LNCaP clone FGC (cell line): ENCODE data around the gene LARGE2.

ENCODE experiments used
- DNase-seq: peaks from one replicate; pipeline ENCODE4 v3.0.0-alpha.2; 2011; ENCODE audit warnings: low read depth
- H3K4me3 ChIP-seq: 2 replicates; pipeline ENCODE4 v1.5.1; 2011; ENCODE audit warnings: mild to moderate bottlenecking, low read depth, low read length, control low read depth
- TF ChIP-seq, protein P1 (sequence below): IDR thresholded peaks from 2 replicates; pipeline ENCODE4 v1.5.1; 2012; ENCODE audit warnings: mild to moderate bottlenecking; ENCODE audit not compliant: control insufficient read depth, insufficient read depth; ENCODE audit errors: extremely low read depth

LARGE2 gene

GRCh38 chr11:45921561-45922424 is 663 bp upstream of the LARGE2 start:
- peak; percentile 76 for DNase-seq
- TF ChIP-seq, protein P1, sequence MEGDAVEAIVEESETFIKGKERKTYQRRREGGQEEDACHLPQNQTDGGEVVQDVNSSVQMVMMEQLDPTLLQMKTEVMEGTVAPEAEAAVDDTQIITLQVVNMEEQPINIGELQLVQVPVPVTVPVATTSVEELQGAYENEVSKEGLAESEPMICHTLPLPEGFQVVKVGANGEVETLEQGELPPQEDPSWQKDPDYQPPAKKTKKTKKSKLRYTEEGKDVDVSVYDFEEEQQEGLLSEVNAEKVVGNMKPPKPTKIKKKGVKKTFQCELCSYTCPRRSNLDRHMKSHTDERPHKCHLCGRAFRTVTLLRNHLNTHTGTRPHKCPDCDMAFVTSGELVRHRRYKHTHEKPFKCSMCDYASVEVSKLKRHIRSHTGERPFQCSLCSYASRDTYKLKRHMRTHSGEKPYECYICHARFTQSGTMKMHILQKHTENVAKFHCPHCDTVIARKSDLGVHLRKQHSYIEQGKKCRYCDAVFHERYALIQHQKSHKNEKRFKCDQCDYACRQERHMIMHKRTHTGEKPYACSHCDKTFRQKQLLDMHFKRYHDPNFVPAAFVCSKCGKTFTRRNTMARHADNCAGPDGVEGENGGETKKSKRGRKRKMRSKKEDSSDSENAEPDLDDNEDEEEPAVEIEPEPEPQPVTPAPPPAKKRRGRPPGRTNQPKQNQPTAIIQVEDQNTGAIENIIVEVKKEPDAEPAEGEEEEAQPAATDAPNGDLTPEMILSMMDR = no peak
- H3K4me3 ChIP-seq = peak overlapping the region; percentile 52

DNA sequence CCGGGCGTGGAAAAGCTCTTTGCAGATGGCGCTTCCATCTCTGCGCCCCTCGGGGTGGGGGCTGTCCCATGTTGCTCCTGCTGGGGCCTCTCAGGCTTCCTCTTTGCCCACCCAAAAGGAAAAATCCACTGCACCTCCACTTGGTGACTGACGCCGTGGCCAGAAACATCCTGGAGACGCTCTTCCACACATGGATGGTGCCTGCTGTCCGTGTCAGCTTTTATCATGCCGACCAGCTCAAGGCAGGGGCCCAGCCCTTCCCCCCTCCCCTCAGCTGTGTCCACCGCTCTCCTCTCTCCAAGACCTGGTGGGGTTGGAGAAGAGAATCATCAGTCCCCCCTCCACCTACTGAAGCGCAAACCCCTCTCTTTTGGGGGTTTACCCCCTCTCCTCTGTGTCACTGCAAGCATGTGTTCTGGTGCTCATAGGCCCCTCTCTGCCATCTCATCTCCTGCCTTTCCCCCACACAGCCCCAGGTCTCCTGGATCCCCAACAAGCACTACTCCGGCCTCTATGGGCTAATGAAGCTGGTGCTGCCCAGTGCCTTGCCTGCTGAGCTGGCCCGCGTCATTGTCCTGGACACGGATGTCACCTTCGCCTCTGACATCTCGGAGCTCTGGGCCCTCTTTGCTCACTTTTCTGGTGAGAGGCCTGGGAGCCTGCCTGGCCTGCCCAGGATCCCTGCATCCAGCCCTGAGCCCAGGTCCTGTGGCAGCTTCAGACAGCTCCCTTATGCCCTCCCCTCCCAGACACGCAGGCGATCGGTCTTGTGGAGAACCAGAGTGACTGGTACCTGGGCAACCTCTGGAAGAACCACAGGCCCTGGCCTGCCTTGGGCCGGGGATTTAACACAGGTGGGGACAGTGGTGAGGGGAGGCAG is 1.8 kb downstream of the LARGE2 start:
- no peak overlapping the region for H3K4me3 ChIP-seq

GRCh38 chr11:45924927-45925326 is 2.5 kb downstream of the LARGE2 start:
- DNase-seq = no peak
- TF ChIP-seq, protein P1 = no peak
- H3K4me3 ChIP-seq = no peak overlapping the region

More for the DNA sequence above, 1.8 kb downstream of the LARGE2 start:
- DNase-seq = no peak
- TF ChIP-seq, protein P1 = no peak

DNA sequence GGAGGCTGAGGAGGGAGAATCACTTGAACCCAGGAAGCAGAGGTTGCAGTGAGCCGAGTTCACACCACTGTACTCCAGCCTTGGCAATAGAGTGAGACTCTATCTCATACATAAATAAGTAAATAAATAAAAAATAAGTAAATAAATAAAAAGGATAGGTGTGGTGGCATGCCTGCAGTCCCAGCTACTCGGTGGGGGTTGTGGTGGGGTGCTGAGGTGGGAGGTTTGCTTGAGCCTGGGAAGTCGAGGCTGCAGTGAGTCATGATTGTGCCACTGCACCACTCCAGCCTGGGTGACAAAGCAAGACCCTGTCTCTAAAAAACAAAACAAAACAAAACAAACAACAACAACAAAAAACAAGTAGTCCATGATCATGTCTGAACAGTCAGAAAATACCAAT is 3.1 kb downstream of the LARGE2 start:
- TF ChIP-seq, protein P1 = no peak
- no peak for DNase-seq
- H3K4me3 ChIP-seq = no peak overlapping the region

GRCh38 chr11:45926001-45926401 is 3.5 kb downstream of the LARGE2 start:
- TF ChIP-seq, protein P1 = no peak
- no peak overlapping the region for H3K4me3 ChIP-seq
- no peak for DNase-seq

- DNase-seq = no peak
- no peak overlapping the region for H3K4me3 ChIP-seq
- TF ChIP-seq, protein P1 = no peak
Observed at GRCh38 chr11:45926536-45927331, 4.3 kb downstream of the LARGE2 start.
